H9 (cell line): Measurements from ENCODE around the gene HOXC13. TPM values are rescaled to one million over a fixed set of nuclear protein-coding genes. Genes with fewer than 3 reads are reported as not detected.

ENCODE experiments used
- DNase-seq: peaks from one replicate; pipeline ENCODE4 v3.0.0-alpha.2; 2017
- H2AFZ ChIP-seq: one replicate; pipeline ENCODE4 v1.6.1; 2013; ENCODE audit warnings: mild to moderate bottlenecking, low read length, control low read depth, moderate library complexity
- H2AK5ac ChIP-seq: 2 replicates; pipeline ENCODE4 v1.6.1; 2013; ENCODE audit warnings: low read length, control low read depth, mixed read lengths; ENCODE audit not compliant: insufficient read length
- H2BK120ac ChIP-seq: one replicate; pipeline ENCODE4 v1.6.1; 2013; ENCODE audit warnings: low read depth, mild to moderate bottlenecking, low read length, control low read depth, inconsistent platforms; ENCODE audit not compliant: poor library complexity, severe bottlenecking
- H2BK12ac ChIP-seq: 2 replicates; pipeline ENCODE4 v1.6.1; 2013; ENCODE audit warnings: low read length, control low read depth, mixed read lengths, low read depth; ENCODE audit not compliant: insufficient read length
- H2BK15ac ChIP-seq: 2 replicates; pipeline ENCODE4 v1.6.1; 2013; ENCODE audit warnings: low read depth, low read length, control low read depth
- H2BK20ac ChIP-seq: one replicate; pipeline ENCODE4 v1.6.1; 2013; ENCODE audit warnings: low read depth, mild to moderate bottlenecking, low read length, control low read depth, inconsistent platforms; ENCODE audit not compliant: poor library complexity, severe bottlenecking
- H2BK5ac ChIP-seq: 2 replicates; pipeline ENCODE4 v1.6.1; 2013; ENCODE audit warnings: low read length, control low read depth, mixed read lengths; ENCODE audit not compliant: insufficient read length
- H3K14ac ChIP-seq: 2 replicates; pipeline ENCODE4 v1.6.1; 2013; ENCODE audit warnings: low read length, control low read depth; ENCODE audit not compliant: insufficient read depth
- H3K18ac ChIP-seq: 2 replicates; pipeline ENCODE4 v1.6.1; 2013; ENCODE audit warnings: low read depth, mild to moderate bottlenecking, mixed read lengths, low read length, control low read depth; ENCODE audit not compliant: insufficient read length
- H3K23ac ChIP-seq: 2 replicates; pipeline ENCODE4 v1.6.1; 2013; ENCODE audit warnings: low read length, control low read depth, mixed read lengths, low read depth; ENCODE audit not compliant: insufficient read length
- H3K23me2 ChIP-seq: 2 replicates; pipeline ENCODE4 v1.6.1; 2013; ENCODE audit warnings: low read depth, mild to moderate bottlenecking, mixed read lengths, low read length, control low read depth; ENCODE audit not compliant: insufficient read length, poor library complexity, severe bottlenecking
- H3K27ac ChIP-seq: 2 replicates; pipeline ENCODE4 v1.5.1; 2013; ENCODE audit warnings: low read length, control low read depth, mixed read lengths, low read depth; ENCODE audit not compliant: insufficient read length
- H3K27me3 ChIP-seq: 2 replicates; pipeline ENCODE4 v1.6.1; 2013; ENCODE audit warnings: low read length, control low read depth, inconsistent platforms; ENCODE audit not compliant: insufficient read depth
- H3K4ac ChIP-seq: 2 replicates; pipeline ENCODE4 v1.6.1; 2013; ENCODE audit warnings: low read depth, mild to moderate bottlenecking, control low read depth, inconsistent platforms, low read length, moderate library complexity
- H3K4me1 ChIP-seq: 2 replicates; pipeline ENCODE4 v1.6.1; 2013; ENCODE audit warnings: low read length, control low read depth, inconsistent platforms; ENCODE audit not compliant: insufficient read depth
- H3K4me2 ChIP-seq: 2 replicates; pipeline ENCODE4 v1.6.1; 2013; ENCODE audit warnings: low read length, control low read depth, mixed read lengths; ENCODE audit not compliant: insufficient read length, insufficient read depth
- H3K56ac ChIP-seq: 2 replicates; pipeline ENCODE4 v1.6.1; 2013; ENCODE audit warnings: low read depth, mild to moderate bottlenecking, mixed read lengths, low read length, control low read depth; ENCODE audit not compliant: insufficient read length
- H3K79me1 ChIP-seq: 2 replicates; pipeline ENCODE4 v1.6.1; 2013; ENCODE audit warnings: low read depth, mild to moderate bottlenecking, moderate library complexity, low read length, control low read depth, inconsistent platforms; ENCODE audit not compliant: insufficient read depth, poor library complexity, severe bottlenecking
- H3K79me2 ChIP-seq: 2 replicates; pipeline ENCODE4 v1.6.1; 2013; ENCODE audit warnings: low read length, control low read depth, inconsistent platforms; ENCODE audit not compliant: insufficient read depth
- H3K9ac ChIP-seq: 2 replicates; pipeline ENCODE4 v1.6.1; 2013; ENCODE audit warnings: low read length, control low read depth, mixed read lengths; ENCODE audit not compliant: insufficient read length; ENCODE audit errors: extremely low read depth
- H3K9me3 ChIP-seq: one replicate; pipeline ENCODE4 v1.6.1; 2013; ENCODE audit warnings: low read depth, low read length, inconsistent platforms; ENCODE audit not compliant: control insufficient read depth
- H3T11ph ChIP-seq: one replicate; pipeline ENCODE4 v1.6.1; 2013; ENCODE audit warnings: mild to moderate bottlenecking, low read length, control low read depth, inconsistent platforms
- H4K20me1 ChIP-seq: one replicate; pipeline ENCODE4 v1.6.1; 2013; ENCODE audit not compliant: control insufficient read depth, insufficient read length, insufficient read depth
- H4K5ac ChIP-seq: 2 replicates; pipeline ENCODE4 v1.6.1; 2013; ENCODE audit warnings: low read depth, mild to moderate bottlenecking, mixed read lengths, low read length, control low read depth; ENCODE audit not compliant: insufficient read length
- H4K8ac ChIP-seq: replicated peaks from 2 replicates; pipeline ENCODE4 v1.6.1; 2013; ENCODE audit warnings: low read length, control low read depth, mixed read lengths, low read depth; ENCODE audit not compliant: insufficient read length
- H4K91ac ChIP-seq: 2 replicates; pipeline ENCODE4 v1.6.1; 2013; ENCODE audit warnings: low read depth, mild to moderate bottlenecking, moderate library complexity, mixed read lengths, low read length, control low read depth; ENCODE audit not compliant: insufficient read length
- H3K27ac Mint-ChIP-seq, 3 experiments: 2 replicates in 2 of 3; 3 replicates in 1 of 3; pipeline ENCODE4 v1.8.0; 2020 to 2021; ENCODE audit warnings: mixed read lengths in 3 of 3, mild to moderate bottlenecking in 1 of 3, moderate library complexity in 1 of 3
- H3K27me3 Mint-ChIP-seq: 2 replicates; pipeline ENCODE4 v1.8.0; 2021; ENCODE audit warnings: low read depth, mild to moderate bottlenecking, moderate library complexity, mixed read lengths
- H3K36me3 Mint-ChIP-seq, 3 experiments: 2 replicates in 2 of 3; 3 replicates in 1 of 3; pipeline ENCODE4 v1.8.0; 2020 to 2021; ENCODE audit warnings: low read depth in 3 of 3, mixed read lengths in 3 of 3; ENCODE audit not compliant: insufficient read depth in 1 of 3
- H3K4me1 Mint-ChIP-seq, 2 experiments: 2 replicates each; pipeline ENCODE4 v1.8.0; 2020; ENCODE audit warnings: mixed read lengths in 2 of 2
- H3K4me3 Mint-ChIP-seq, 2 experiments: 2 replicates in 1 of 2; 3 replicates in 1 of 2; pipeline ENCODE4 v1.8.0; 2020 to 2021; ENCODE audit warnings: mild to moderate bottlenecking in 2 of 2, mixed read lengths in 2 of 2, moderate library complexity in 1 of 2
- H3K9me3 Mint-ChIP-seq, 2 experiments: 2 replicates in 1 of 2; 3 replicates in 1 of 2; pipeline ENCODE4 v1.8.0; 2020; ENCODE audit warnings: mild to moderate bottlenecking in 2 of 2, mixed read lengths in 2 of 2, moderate library complexity in 1 of 2
- WGBS: extraction: QIAGEN DNeasy Blood & Tissue Kit; methylation state at CpG from one replicate; pipeline ENCODE4 v1.1.7; 2013; ENCODE audit warnings: missing lambda C conversion rate, low lambda C conversion rate, mixed read lengths; ENCODE audit not compliant: insufficient read length; ENCODE audit errors: extremely low coverage; 5-methylcytosine and 5-hydroxymethylcytosine counted together
- total RNA-seq: library from RNA; stranded (reverse); gene quantifications from 2 replicates; pipeline ENCODE4 v1.2.1, GENCODE V29; 2021
- TF ChIP-seq, protein P1 (sequence below): fragments of 200-600 bp; sonication (generic); conservative IDR thresholded peaks from 3 replicates; pipeline ENCODE4 v1.8.0; 2021; ENCODE audit warnings: antibody characterized with exemption, mild to moderate bottlenecking

Gene HOXC13
- total RNA-seq, 1 experiment from 2014 or later = not detected

DNA sequence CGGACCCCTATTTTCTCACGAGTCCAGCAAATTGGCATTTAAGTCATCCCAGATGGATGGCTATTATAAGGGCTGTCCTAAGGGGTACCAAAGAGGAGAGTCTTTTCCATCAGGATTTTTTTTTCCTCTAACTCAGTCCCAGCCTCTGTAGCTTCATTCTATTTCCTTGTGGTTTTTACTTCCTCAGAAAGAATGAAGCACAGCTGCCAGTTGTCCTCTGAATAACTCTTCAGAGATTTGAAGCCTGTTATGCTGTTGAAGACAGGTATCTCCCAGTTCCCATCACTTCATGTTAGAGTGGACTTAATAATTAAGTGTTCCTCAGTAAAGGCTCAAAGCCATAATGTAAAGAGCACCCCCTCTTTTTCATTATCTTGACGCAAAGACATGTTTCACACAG is 48.5 kb upstream of the HOXC13 start:
- WGBS = no CpG with 5 or more reads among the region's 3 CpGs
- H2BK120ac ChIP-seq = no peak overlapping the region

More for the DNA sequence above, 48.5 kb upstream of the HOXC13 start:
- Histone ChIP-seq H3T11ph (no peak overlapping the region), H2AK5ac (no peak overlapping the region), H3K9ac (no peak overlapping the region), H2BK15ac (no peak overlapping the region), H3K56ac (no peak overlapping the region), H2BK12ac (no peak overlapping the region), H3K27me3 (no peaks in the 10 kb centered on the region), H3K14ac (no peak overlapping the region), H2BK5ac (no peak overlapping the region), H2BK20ac (no peak overlapping the region), H3K4me2 (no peak overlapping the region), H4K8ac (no peak overlapping the region), H3K23ac (no peak overlapping the region), H3K23me2 (no peaks in the 10 kb centered on the region), H4K91ac (no peak overlapping the region), H3K4ac (no peak overlapping the region), H2AFZ (no peak overlapping the region), H4K5ac (no peak overlapping the region), H3K9me3 (no peaks in the 10 kb centered on the region), H3K79me2 (no peaks in the 10 kb centered on the region), H3K18ac (no peak overlapping the region), H3K79me1 (no peaks in the 10 kb centered on the region), H3K27ac (no peak overlapping the region), H4K20me1 (no peaks in the 10 kb centered on the region), H3K4me1 (no peaks in the 10 kb centered on the region)
- Mint-ChIP-seq H3K27me3 (peaks cover 82% of the 10 kb centered on the region), H3K36me3 (no peaks in the 10 kb centered on the region), H3K4me1 (no peaks in the 10 kb centered on the region), H3K9me3 (no peaks in the 10 kb centered on the region), H3K27ac (no peak overlapping the region), H3K4me3 (no peak overlapping the region)
- TF ChIP-seq, protein P1, sequence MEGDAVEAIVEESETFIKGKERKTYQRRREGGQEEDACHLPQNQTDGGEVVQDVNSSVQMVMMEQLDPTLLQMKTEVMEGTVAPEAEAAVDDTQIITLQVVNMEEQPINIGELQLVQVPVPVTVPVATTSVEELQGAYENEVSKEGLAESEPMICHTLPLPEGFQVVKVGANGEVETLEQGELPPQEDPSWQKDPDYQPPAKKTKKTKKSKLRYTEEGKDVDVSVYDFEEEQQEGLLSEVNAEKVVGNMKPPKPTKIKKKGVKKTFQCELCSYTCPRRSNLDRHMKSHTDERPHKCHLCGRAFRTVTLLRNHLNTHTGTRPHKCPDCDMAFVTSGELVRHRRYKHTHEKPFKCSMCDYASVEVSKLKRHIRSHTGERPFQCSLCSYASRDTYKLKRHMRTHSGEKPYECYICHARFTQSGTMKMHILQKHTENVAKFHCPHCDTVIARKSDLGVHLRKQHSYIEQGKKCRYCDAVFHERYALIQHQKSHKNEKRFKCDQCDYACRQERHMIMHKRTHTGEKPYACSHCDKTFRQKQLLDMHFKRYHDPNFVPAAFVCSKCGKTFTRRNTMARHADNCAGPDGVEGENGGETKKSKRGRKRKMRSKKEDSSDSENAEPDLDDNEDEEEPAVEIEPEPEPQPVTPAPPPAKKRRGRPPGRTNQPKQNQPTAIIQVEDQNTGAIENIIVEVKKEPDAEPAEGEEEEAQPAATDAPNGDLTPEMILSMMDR = no peak
- no peak for DNase-seq
